ENCODE results near the gene CCK. TPM values are rescaled to one million over a fixed set of nuclear protein-coding genes. Genes with fewer than 3 reads are reported as not detected.

The CCK gene, protein sequence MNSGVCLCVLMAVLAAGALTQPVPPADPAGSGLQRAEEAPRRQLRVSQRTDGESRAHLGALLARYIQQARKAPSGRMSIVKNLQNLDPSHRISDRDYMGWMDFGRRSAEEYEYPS
- 7.8 TPM for total RNA-seq

DNA sequence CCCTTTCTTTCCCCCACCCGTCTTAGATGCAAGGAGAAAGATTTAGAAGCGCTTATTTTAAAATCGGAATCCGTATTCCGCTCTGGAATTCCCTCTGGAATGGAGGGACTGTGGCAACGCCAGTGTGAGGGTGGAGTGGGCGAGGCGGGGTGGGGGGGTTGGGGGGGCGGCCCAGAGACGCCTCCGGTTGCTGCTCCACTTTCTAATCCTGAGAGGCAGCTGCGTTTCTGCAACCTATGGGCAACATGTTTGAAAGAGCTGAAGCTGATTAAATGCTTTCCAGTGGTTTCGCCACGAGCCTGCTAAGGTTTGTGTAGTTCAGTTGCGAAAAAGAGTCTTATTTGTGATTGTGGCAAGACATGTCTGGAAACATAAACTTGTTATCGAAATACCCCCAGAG, at the start of gene CCK:
Gene CCK, minus strand, starts transcription at position 101 of the 400 bp plus-strand sequence. CDS start 2,555 bp downstream, outside the sequence.
- Histone ChIP-seq H3K4me3 (ENCODE audit: low read length in 3 of 3) (peak within 1 kb of the TSS in 1 of 3 donors; percentile 6), H3K9ac (ENCODE audit: low read depth in 1 of 3, low read length in 3 of 3) (no peak within 1 kb of the TSS), H3K36me3 (ENCODE audit: control insufficient read depth in 3 of 3, insufficient read depth in 3 of 3, low read length in 3 of 3) (no peaks in the 10 kb centered on the region), H3K27me3 (ENCODE audit: control insufficient read depth in 3 of 3, insufficient read depth in 3 of 3, low read length in 3 of 3) (peaks cover 47 to 57% (median 52%) of the 10 kb centered on the region in 3 donors), H3K9me3 (ENCODE audit: control insufficient read depth in 3 of 3, low read length in 3 of 3) (no peaks in the 10 kb centered on the region), H3K27ac (ENCODE audit: low read depth, low read length) (no peak within 1 kb of the TSS), H3K4me1 (ENCODE audit: control insufficient read depth in 3 of 3, insufficient read depth in 3 of 3, low read length in 3 of 3) (peaks cover 10 to 14% (median 12%) of the 10 kb centered on the region in 3 donors)

DNA sequence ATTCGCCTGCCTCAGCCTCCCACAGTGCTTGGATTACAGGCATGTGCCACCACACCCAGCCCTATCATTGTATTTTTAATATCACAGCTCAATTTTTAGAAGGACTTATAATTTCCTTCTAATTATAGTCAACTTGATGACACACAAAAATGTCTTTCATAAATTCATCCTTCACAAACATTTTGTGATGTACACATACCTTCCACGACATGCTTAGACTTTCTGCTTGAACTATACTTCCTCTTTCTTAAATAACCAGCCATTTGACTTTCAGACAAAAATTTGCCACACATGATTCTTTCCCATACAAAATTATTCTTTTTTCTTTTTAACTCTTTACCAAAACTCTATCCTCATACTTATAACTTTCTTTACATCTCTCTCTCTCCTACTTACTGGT, 48.4 kb upstream of the CCK start:
- Histone ChIP-seq H3K4me1 (ENCODE audit: control insufficient read depth in 3 of 3, insufficient read depth in 3 of 3, low read length in 3 of 3) (no peaks in the 10 kb centered on the region), H3K9me3 (ENCODE audit: control insufficient read depth in 3 of 3, low read length in 3 of 3) (peaks cover 0 to 6% (median 0%) of the 10 kb centered on the region in 3 donors), H3K4me3 (ENCODE audit: low read length in 3 of 3) (no peak overlapping the region), H3K27me3 (ENCODE audit: control insufficient read depth in 3 of 3, insufficient read depth in 3 of 3, low read length in 3 of 3) (no peaks in the 10 kb centered on the region), H3K36me3 (ENCODE audit: control insufficient read depth in 3 of 3, insufficient read depth in 3 of 3, low read length in 3 of 3) (no peaks in the 10 kb centered on the region), H3K9ac (ENCODE audit: low read depth in 1 of 3, low read length in 3 of 3) (no peak overlapping the region), H3K27ac (ENCODE audit: low read depth, low read length) (no peak overlapping the region)

DNA sequence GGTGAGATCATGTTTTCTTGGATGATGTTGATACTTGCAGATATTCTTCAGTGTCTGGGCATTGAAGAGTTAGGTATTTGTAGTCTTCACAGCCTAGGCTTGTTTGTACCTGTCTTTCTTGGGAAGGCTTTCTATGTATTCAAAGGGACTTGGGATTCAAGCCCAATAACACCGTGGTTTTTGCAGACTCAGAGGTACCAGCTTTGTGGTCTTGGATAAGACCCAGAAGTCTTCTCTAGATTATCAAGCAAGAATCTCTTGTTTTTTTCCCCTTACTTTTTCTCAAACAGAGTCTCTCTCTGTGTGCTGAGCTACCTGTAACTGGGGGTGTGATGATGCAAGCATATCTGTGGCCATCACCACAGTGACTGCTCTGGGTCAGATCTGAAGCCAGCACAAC, 42.7 kb upstream of the CCK start:
- H3K27me3 ChIP-seq (ENCODE audit: control insufficient read depth in 3 of 3, insufficient read depth in 3 of 3, low read length in 3 of 3): no peaks in the 10 kb centered on the region
- no peak overlapping the region for H3K9ac ChIP-seq (ENCODE audit: low read depth in 1 of 3, low read length in 3 of 3)
- H3K9me3 ChIP-seq (ENCODE audit: control insufficient read depth in 3 of 3, low read length in 3 of 3): no peaks in the 10 kb centered on the region
- H3K27ac ChIP-seq (ENCODE audit: low read depth, low read length): no peak overlapping the region
- H3K36me3 ChIP-seq (ENCODE audit: control insufficient read depth in 3 of 3, insufficient read depth in 3 of 3, low read length in 3 of 3): no peaks in the 10 kb centered on the region
- no peak overlapping the region for H3K4me3 ChIP-seq (ENCODE audit: low read length in 3 of 3)
- no peaks in the 10 kb centered on the region for H3K4me1 ChIP-seq (ENCODE audit: control insufficient read depth in 3 of 3, insufficient read depth in 3 of 3, low read length in 3 of 3)

DNA sequence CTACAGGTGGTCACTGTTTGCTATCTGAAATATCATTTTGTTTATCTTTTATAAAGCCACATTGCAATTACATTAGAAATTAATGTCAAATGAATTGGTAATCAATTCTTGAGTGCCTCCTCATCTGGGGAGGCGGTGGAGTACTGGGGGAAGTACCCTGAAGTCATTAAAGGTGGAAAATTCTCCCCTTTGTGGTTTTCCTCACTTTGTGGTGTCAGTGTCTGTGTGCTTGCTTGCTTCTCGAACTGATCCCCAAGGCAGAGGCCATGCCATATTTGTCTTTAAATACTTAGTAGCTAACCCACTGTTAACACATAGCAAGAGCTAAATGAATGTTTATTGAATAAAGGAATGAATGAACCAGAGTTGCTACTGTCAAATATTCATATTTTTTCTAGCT, 40.5 kb upstream of the CCK start:
- no peak overlapping the region for H3K27ac ChIP-seq (ENCODE audit: low read depth, low read length)
- H3K9ac ChIP-seq (ENCODE audit: low read depth in 1 of 3, low read length in 3 of 3): no peak overlapping the region
- H3K4me1 ChIP-seq (ENCODE audit: control insufficient read depth in 3 of 3, insufficient read depth in 3 of 3, low read length in 3 of 3): no peaks in the 10 kb centered on the region
- no peaks in the 10 kb centered on the region for H3K27me3 ChIP-seq (ENCODE audit: control insufficient read depth in 3 of 3, insufficient read depth in 3 of 3, low read length in 3 of 3)
- no peaks in the 10 kb centered on the region for H3K36me3 ChIP-seq (ENCODE audit: control insufficient read depth in 3 of 3, insufficient read depth in 3 of 3, low read length in 3 of 3)
- no peaks in the 10 kb centered on the region for H3K9me3 ChIP-seq (ENCODE audit: control insufficient read depth in 3 of 3, low read length in 3 of 3)
- no peak overlapping the region for H3K4me3 ChIP-seq (ENCODE audit: low read length in 3 of 3)

DNA sequence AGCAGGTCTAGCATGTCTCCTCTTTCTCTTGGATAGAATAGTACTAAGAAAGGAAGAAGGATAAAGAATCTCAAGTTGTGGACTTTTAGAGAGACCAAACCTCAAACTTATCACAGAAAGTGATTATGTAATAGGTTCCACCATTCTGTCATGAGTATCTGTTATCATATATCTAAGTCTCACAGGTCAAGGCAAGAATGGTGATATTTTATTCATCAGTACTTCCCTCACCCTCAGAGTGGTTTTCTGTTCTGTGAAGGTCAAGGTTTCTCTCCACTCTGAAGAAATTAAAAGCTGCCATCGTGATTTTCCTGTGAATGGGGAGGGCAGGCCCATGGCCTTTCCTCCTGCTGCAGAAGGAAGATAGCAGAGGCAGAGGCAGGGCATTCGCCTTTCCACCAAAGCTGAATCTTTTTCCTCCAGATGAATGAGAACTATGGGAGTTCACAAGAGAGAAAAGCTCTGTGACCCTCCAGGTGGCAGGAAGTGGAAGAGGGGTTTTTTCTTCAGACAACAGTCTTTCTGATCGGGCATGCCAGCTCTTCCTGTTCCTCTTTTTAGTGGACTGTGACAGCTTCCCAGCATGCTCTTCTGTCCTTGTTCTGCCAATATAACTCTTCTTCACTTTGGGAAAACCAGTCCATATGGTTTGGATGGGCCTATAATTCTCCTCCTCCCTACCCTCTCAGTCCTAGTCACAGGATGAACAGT, 37.1 kb upstream of the CCK start:
- Histone ChIP-seq H3K9me3 (ENCODE audit: control insufficient read depth in 3 of 3, low read length in 3 of 3) (no peaks in the 10 kb centered on the region), H3K4me3 (ENCODE audit: low read length in 3 of 3) (no peak overlapping the region), H3K27me3 (ENCODE audit: control insufficient read depth in 3 of 3, insufficient read depth in 3 of 3, low read length in 3 of 3) (no peaks in the 10 kb centered on the region), H3K27ac (ENCODE audit: low read depth, low read length) (no peak overlapping the region), H3K9ac (ENCODE audit: low read depth in 1 of 3, low read length in 3 of 3) (no peak overlapping the region), H3K36me3 (ENCODE audit: control insufficient read depth in 3 of 3, insufficient read depth in 3 of 3, low read length in 3 of 3) (no peaks in the 10 kb centered on the region), H3K4me1 (ENCODE audit: control insufficient read depth in 3 of 3, insufficient read depth in 3 of 3, low read length in 3 of 3) (no peaks in the 10 kb centered on the region)

- Histone ChIP-seq H3K36me3 (ENCODE audit: control insufficient read depth in 3 of 3, insufficient read depth in 3 of 3, low read length in 3 of 3) (no peaks in the 10 kb centered on the region), H3K9me3 (ENCODE audit: control insufficient read depth in 3 of 3, low read length in 3 of 3) (no peaks in the 10 kb centered on the region), H3K27ac (ENCODE audit: low read depth, low read length) (no peak overlapping the region), H3K4me3 (ENCODE audit: low read length in 3 of 3) (no peak overlapping the region), H3K27me3 (ENCODE audit: control insufficient read depth in 3 of 3, insufficient read depth in 3 of 3, low read length in 3 of 3) (no peaks in the 10 kb centered on the region), H3K4me1 (ENCODE audit: control insufficient read depth in 3 of 3, insufficient read depth in 3 of 3, low read length in 3 of 3) (no peaks in the 10 kb centered on the region), H3K9ac (ENCODE audit: low read depth in 1 of 3, low read length in 3 of 3) (no peak overlapping the region)
Observed at GRCh38 chr3:42301446-42302175, 35.6 kb upstream of the CCK start.

DNA sequence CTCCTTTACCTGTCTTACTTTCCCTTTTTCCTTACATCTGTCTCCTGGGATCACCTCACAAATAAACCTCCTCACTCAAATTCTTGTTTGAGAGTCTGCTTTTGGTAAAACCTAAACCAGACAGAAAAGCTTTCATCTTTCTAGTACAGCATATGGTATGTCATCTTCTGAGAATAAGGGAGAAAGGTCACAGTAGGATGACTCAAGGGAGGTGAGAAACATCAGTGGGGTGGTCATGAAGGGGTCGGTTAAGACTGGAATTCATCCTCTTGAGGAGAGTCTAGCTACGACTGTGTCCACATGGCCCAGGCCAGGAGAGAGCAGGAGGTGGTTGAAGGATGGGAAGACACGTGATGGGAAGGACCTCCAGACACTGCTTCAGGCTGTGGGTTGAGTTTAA, 34.8 kb upstream of the CCK start:
- H3K9me3 ChIP-seq (ENCODE audit: control insufficient read depth in 3 of 3, low read length in 3 of 3): no peaks in the 10 kb centered on the region
- no peaks in the 10 kb centered on the region for H3K4me1 ChIP-seq (ENCODE audit: control insufficient read depth in 3 of 3, insufficient read depth in 3 of 3, low read length in 3 of 3)
- no peak overlapping the region for H3K4me3 ChIP-seq (ENCODE audit: low read length in 3 of 3)
- H3K36me3 ChIP-seq (ENCODE audit: control insufficient read depth in 3 of 3, insufficient read depth in 3 of 3, low read length in 3 of 3): no peaks in the 10 kb centered on the region
- no peak overlapping the region for H3K27ac ChIP-seq (ENCODE audit: low read depth, low read length)
- no peak overlapping the region for H3K9ac ChIP-seq (ENCODE audit: low read depth in 1 of 3, low read length in 3 of 3)
- H3K27me3 ChIP-seq (ENCODE audit: control insufficient read depth in 3 of 3, insufficient read depth in 3 of 3, low read length in 3 of 3): no peaks in the 10 kb centered on the region

DNA sequence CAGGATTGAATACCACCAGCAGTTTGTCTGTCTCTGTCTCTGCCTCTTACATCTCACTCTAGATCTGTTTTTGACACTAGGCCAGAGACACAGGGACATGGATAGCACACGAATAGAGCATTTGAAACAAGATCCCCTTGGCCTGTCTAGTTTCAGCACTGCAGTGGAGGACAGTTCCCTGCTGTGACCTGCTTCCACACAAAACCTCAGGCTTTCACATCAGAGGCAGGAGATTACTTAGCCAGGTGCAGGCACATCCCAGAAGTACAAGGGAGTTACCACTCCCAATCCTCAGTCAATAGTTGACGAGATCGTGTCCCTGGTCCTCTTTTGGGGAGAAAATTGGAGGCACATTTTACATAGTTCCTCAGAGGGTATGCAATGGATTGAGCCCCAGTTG, 34.0 kb upstream of the CCK start:
- H3K27me3 ChIP-seq (ENCODE audit: control insufficient read depth in 3 of 3, insufficient read depth in 3 of 3, low read length in 3 of 3): no peaks in the 10 kb centered on the region
- no peak overlapping the region for H3K4me3 ChIP-seq (ENCODE audit: low read length in 3 of 3)
- no peak overlapping the region for H3K9ac ChIP-seq (ENCODE audit: low read depth in 1 of 3, low read length in 3 of 3)
- H3K4me1 ChIP-seq (ENCODE audit: control insufficient read depth in 3 of 3, insufficient read depth in 3 of 3, low read length in 3 of 3): no peaks in the 10 kb centered on the region
- H3K9me3 ChIP-seq (ENCODE audit: control insufficient read depth in 3 of 3, low read length in 3 of 3): peaks cover 0 to under 1% (median 0%) of the 10 kb centered on the region in 3 donors
- H3K36me3 ChIP-seq (ENCODE audit: control insufficient read depth in 3 of 3, insufficient read depth in 3 of 3, low read length in 3 of 3): no peaks in the 10 kb centered on the region
- no peak overlapping the region for H3K27ac ChIP-seq (ENCODE audit: low read depth, low read length)

DNA sequence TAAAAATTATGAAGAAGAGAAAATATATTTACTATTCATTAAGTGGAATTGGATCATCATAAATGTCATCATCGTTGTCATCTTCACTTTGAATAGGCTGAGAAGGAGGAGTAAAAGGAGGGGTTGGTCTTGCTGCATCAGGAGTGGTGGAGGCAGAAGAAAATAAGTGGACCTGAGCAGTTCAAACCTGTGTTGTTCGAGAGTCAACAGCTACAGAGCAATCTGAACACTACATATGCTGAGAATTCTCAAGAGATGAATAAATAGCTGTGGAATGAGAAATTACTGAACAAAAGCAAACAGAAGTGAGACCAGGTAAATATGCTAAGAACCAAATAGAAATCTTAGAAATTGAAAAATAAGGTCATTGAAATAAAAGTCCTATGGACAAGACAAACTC, 32.3 kb upstream of the CCK start:
- Histone ChIP-seq H3K9me3 (ENCODE audit: control insufficient read depth in 3 of 3, low read length in 3 of 3) (peaks cover 0 to 3% (median 0%) of the 10 kb centered on the region in 3 donors), H3K36me3 (ENCODE audit: control insufficient read depth in 3 of 3, insufficient read depth in 3 of 3, low read length in 3 of 3) (no peaks in the 10 kb centered on the region), H3K27me3 (ENCODE audit: control insufficient read depth in 3 of 3, insufficient read depth in 3 of 3, low read length in 3 of 3) (peaks cover 0 to 4% (median 0%) of the 10 kb centered on the region in 3 donors), H3K27ac (ENCODE audit: low read depth, low read length) (no peak overlapping the region), H3K4me1 (ENCODE audit: control insufficient read depth in 3 of 3, insufficient read depth in 3 of 3, low read length in 3 of 3) (no peaks in the 10 kb centered on the region), H3K4me3 (ENCODE audit: low read length in 3 of 3) (no peak overlapping the region), H3K9ac (ENCODE audit: low read depth in 1 of 3, low read length in 3 of 3) (no peak overlapping the region)

DNA sequence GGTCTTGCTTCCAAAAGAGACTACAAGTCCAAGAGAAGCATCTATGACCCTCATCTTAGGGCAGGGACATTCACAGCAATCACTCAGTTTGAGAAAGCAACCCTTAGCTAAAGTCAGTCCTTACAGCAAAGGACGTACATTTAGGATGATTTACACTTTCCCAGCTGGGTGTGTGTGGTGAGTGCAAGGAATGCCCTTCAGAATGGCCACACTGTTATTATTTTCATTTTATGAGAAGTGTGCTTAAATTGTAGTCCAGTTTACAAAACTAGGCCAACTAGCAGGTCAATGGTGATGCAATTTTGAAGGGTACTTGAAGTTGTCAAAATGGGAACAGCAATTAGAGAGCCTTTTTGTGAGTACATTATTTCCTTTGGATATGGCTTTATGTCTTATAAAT, 26.0 kb upstream of the CCK start:
- H3K27ac ChIP-seq (ENCODE audit: low read depth, low read length): no peak overlapping the region

More for the DNA sequence above, 26.0 kb upstream of the CCK start:
- H3K9ac ChIP-seq (ENCODE audit: low read depth in 1 of 3, low read length in 3 of 3): no peak overlapping the region
- no peaks in the 10 kb centered on the region for H3K4me1 ChIP-seq (ENCODE audit: control insufficient read depth in 3 of 3, insufficient read depth in 3 of 3, low read length in 3 of 3)
- H3K9me3 ChIP-seq (ENCODE audit: control insufficient read depth in 3 of 3, low read length in 3 of 3): peaks cover 0 to 3% (median 0%) of the 10 kb centered on the region in 3 donors
- no peak overlapping the region for H3K4me3 ChIP-seq (ENCODE audit: low read length in 3 of 3)
- H3K27me3 ChIP-seq (ENCODE audit: control insufficient read depth in 3 of 3, insufficient read depth in 3 of 3, low read length in 3 of 3): peaks cover 0 to 6% (median 2%) of the 10 kb centered on the region in 3 donors
- no peaks in the 10 kb centered on the region for H3K36me3 ChIP-seq (ENCODE audit: control insufficient read depth in 3 of 3, insufficient read depth in 3 of 3, low read length in 3 of 3)

All from skeletal muscle tissue (tissue), 4 donors.